Measurements from ENCODE around the gene PROM2. TPM values are rescaled to one million over a fixed set of nuclear protein-coding genes. Genes with fewer than 3 reads are reported as not detected.

Gene PROM2
- total and polyA plus RNA-seq, 12 donors = 0.07 to 4.5 (median 0.84) TPM; not detected in 2

GRCh38 chr2:95299961-95300360 is 25.7 kb downstream of the PROM2 start:
- Histone ChIP-seq H3K4me1 (replicated peaks in 1 of 2) (no peaks in the 10 kb centered on the region), H3K4me3 (no peak overlapping the region), H3K9me3 (replicated peaks in 1 of 3) (no peaks in the 10 kb centered on the region), H3K27me3 (no peaks in the 10 kb centered on the region), H3K36me3 (replicated peaks in 1 of 2) (no peaks in the 10 kb centered on the region), H3K27ac (no peak overlapping the region)
- intact Hi-C loops (cut with DNase I) = no loop called here
- no peak for DNase-seq
- TF ChIP-seq CTCF (IDR thresholded peaks at IDR 0.05) (no peak), POLR2A (IDR thresholded peaks at IDR 0.05) (no peak)
- 75 to 91% (median 81%) methylated on average over 4 to 9 of the region's 9 CpGs for WGBS, 4 donors

GRCh38 chr2:95300450-95300849 is 26.2 kb downstream of the PROM2 start:
- Histone ChIP-seq H3K9me3 (replicated peaks in 1 of 3) (no peaks in the 10 kb centered on the region), H3K4me3 (no peak overlapping the region), H3K4me1 (replicated peaks in 1 of 2) (no peaks in the 10 kb centered on the region), H3K36me3 (replicated peaks in 1 of 2) (no peaks in the 10 kb centered on the region), H3K27ac (no peak overlapping the region), H3K27me3 (no peaks in the 10 kb centered on the region)
- TF ChIP-seq POLR2A (IDR thresholded peaks at IDR 0.05) (no peak), CTCF (IDR thresholded peaks at IDR 0.05) (no peak)
- DNase-seq = no peak
- 25 to 32% (median 26%) methylated on average over 10 to 11 of the region's 11 CpGs; no CpG with 5 or more reads in 1 of the 4 donors for WGBS, 4 donors
- intact Hi-C loops (cut with DNase I) = no loop called here

- Histone ChIP-seq H3K9me3 (replicated peaks in 1 of 3) (no peaks in the 10 kb centered on the region), H3K4me1 (replicated peaks in 1 of 2) (no peaks in the 10 kb centered on the region), H3K36me3 (replicated peaks in 1 of 2) (no peaks in the 10 kb centered on the region), H3K27me3 (no peaks in the 10 kb centered on the region), H3K27ac (no peak overlapping the region), H3K4me3 (no peak overlapping the region)
- no peak for DNase-seq
- intact Hi-C loops (cut with DNase I) = no loop called here
- WGBS, 4 donors = 60 to 85% (median 80%) methylated on average over 1 to 4 of the region's 4 CpGs
- TF ChIP-seq CTCF (IDR thresholded peaks at IDR 0.05) (no peak), POLR2A (IDR thresholded peaks at IDR 0.05) (no peak)
Measured at GRCh38 chr2:95301186-95301585, 26.9 kb downstream of the PROM2 start.

- TF ChIP-seq CTCF (IDR thresholded peaks at IDR 0.05) (no peak), POLR2A (IDR thresholded peaks at IDR 0.05) (no peak)
- no peak overlapping the region for H3K27ac ChIP-seq
- H3K4me1 ChIP-seq (replicated peaks in 1 of 2) = no peaks in the 10 kb centered on the region
- H3K27me3 ChIP-seq = no peaks in the 10 kb centered on the region
- 62 to 72% (median 70%) methylated on average over 6 to 17 of the region's 17 CpGs for WGBS, 4 donors
- no peaks in the 10 kb centered on the region for H3K9me3 ChIP-seq (replicated peaks in 1 of 3)
- no peaks in the 10 kb centered on the region for H3K36me3 ChIP-seq (replicated peaks in 1 of 2)
- intact Hi-C loops (cut with DNase I) = no loop called here
- DNase-seq = no peak
- H3K4me3 ChIP-seq = no peak overlapping the region
Measured at GRCh38 chr2:95301876-95302641, 27.8 kb downstream of the PROM2 start.
